Measurements from ENCODE around the gene KIF16B. TPM values are rescaled to one million over a fixed set of nuclear protein-coding genes. Genes with fewer than 3 reads are reported as not detected.
"Not testable (repeated sequence)": the region's sequence is repeated elsewhere in the genome, so short reads cannot be mapped to it uniquely, and the experiment has no call there.

Gene KIF16B
- total RNA-seq, 1 donor from 2014 or later, result 8.1 TPM

- H3K4me3 Mint-ChIP-seq; DNase-seq (ENCODE audit: low spot score); H3K9me3 Mint-ChIP-seq; intact Hi-C loops (cut with micrococcal nuclease); H3K4me1 Mint-ChIP-seq (ENCODE audit: low read depth); H3K27ac Mint-ChIP-seq; H3K36me3 Mint-ChIP-seq (ENCODE audit: low read depth); H3K27me3 Mint-ChIP-seq (ENCODE audit: insufficient read depth): not testable (repeated sequence)
Observed at GRCh38 chr20:16226961-16227360, 346.3 kb downstream of the KIF16B start.

DNA sequence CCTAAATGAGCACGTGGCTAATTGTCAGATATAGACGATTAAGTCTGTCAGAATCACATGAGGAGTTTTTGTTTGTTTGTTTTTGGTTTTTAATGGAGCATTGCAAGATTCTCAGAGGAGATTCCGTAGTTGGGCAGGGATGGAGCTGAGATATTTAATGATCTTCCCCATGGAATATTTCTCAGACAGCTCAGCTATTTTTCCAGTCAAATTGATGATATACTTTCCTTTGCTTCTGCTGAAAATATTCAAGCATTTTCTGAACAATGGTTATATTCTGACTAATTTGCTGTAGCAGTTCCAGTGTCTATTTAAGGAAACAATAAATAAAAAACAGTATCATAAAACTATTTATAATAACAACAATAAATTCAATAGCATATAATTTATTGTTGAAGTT is 348.4 kb downstream of the KIF16B start:
- no peaks in the 10 kb centered on the region for H3K4me1 Mint-ChIP-seq (ENCODE audit: low read depth)
- H3K9me3 Mint-ChIP-seq, result peaks cover 5% of the 10 kb centered on the region
- no peaks in the 10 kb centered on the region for H3K36me3 Mint-ChIP-seq (ENCODE audit: low read depth)
- no peak overlapping the region for H3K4me3 Mint-ChIP-seq
- DNase-seq (ENCODE audit: low spot score), result no peak
- intact Hi-C loops (cut with micrococcal nuclease), result no loop called here
- H3K27me3 Mint-ChIP-seq (ENCODE audit: insufficient read depth), result no peaks in the 10 kb centered on the region
- H3K27ac Mint-ChIP-seq, result no peak overlapping the region

GRCh38 chr20:16222859-16223411 is 350.3 kb downstream of the KIF16B start:
- Mint-ChIP-seq H3K4me3 (no peak overlapping the region), H3K27ac (no peak overlapping the region), H3K4me1 (ENCODE audit: low read depth) (no peaks in the 10 kb centered on the region), H3K9me3 (peaks cover 10% of the 10 kb centered on the region), H3K36me3 (ENCODE audit: low read depth) (no peaks in the 10 kb centered on the region), H3K27me3 (ENCODE audit: insufficient read depth) (no peaks in the 10 kb centered on the region)
- no peak for DNase-seq (ENCODE audit: low spot score)
- intact Hi-C loops (cut with micrococcal nuclease), result no loop called here

Other genes starting within 250 kb of the KIF16B start
- 130 and 131 TPM in 2 replicates for gene SNRPB2, start 156.6 kb upstream of the KIF16B start, total RNA-seq
- gene OTOR, start 174.9 kb upstream of the KIF16B start, total RNA-seq, result not detected in 2 replicates

Data from activated T-helper 1 cell treated with anti-CD3 and anti-CD28 coated beads, Interleukin-12 subunit alpha, Interleukin-12 subunit beta, Interleukin-2, Interleukin-4 antibody, amounts not matched to agents 30 ng/mL and 10 ng/mL and 1 ng/mL, durations not matched to agents 14 hours and 24 hours and 36 hours (primary cell).